GM19468 (cell line): ENCODE data around the gene CADPS.

Experiments
- ATAC-seq: cut with Tn5 transposase; IDR thresholded peaks from one replicate; pipeline ENCODE4 v1.9.1; 2021; ENCODE audit warnings: mild to moderate bottlenecking, moderate library complexity, moderate number of reproducible peaks; ENCODE audit not compliant: unreplicated experiment; ENCODE audit errors: extremely low read depth

The CADPS gene

GRCh38 chr3:62574266-62574898, 300.8 kb downstream of the CADPS start:
- no peak for ATAC-seq

DNA sequence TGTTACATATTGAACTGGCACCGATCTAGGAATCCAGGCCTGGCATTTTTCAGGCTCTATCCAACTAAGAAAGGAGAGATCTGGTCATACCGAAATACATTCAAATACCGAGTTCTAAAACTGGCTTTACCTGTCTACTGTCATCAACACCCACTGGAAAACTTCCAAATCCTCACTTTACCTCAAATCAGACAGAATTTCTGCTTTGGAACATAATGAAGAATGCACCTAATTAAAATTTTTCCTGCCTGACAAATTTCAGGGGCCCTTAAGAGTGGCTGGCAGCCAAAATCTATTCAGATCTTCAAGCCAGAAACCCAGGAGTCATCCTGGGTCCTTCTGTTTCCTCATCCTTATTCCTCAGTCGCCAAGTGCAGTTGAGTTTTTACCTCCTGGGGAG, 303.3 kb downstream of the CADPS start:
- ATAC-seq: no peak

DNA sequence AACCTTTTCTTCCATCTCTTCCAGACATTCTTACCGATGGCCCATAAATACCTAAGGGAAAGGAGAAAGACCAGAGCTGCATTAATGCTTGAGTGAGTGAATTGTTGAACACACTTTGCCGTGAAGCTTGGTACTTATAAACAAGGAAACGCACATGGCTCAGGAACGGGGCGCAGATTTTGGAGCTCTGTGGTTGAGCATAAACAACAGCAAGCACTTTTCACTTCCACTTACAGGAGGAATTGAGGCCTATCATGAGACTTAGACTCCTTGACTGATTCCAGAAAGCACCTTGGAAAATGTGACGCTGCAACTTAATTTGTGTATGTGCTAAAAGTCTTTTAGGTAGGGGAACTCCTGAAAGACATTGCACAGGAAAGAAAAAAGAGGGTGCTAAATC, 304.3 kb downstream of the CADPS start:
- ATAC-seq: no peak

- ATAC-seq: no peak
These were observed 305.6 kb downstream of the CADPS start for GRCh38 chr3:62569609-62570008.

DNA sequence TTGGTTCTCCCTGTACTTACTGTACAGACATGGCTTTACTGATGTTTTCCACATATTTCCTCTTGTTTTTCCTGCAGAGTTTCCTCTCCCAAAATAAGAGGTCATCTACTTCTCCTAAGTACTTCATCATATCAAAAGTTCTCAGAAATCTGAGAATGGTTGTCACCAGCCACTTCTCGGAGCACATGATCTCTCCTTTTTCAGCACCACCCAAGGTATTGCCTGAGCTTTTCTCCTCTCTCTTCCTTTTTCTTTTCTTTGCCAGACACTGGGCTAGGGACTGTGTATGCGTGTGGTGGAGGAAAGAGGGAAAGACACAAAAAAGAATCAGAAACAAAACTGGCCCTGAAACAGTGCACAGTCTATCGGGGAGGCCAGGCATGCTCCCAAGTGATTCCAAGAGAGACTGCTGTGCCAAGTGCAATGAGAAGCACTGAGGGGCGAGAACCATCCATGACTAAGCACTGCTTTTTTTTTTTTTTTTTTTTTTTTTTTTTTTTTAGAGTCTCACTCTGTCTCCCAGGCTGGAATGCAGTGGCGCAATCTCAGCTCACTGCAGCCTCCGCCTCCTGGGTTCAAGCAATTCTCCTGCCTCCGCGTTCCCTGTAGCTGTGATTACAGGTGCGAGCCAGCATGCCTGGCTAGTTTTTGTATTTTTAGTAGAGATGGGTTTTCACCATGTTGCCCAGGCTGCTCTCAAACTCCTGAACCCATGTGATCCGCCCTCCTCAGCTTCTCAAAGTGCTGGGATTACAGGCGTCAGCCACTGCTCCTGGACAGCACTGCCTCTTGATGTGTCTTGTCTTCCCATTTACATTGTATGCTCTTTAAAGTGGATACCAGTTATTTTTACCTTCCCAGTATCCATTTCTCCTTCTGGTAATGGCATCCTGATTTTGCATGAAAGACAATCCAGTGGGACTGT, 307.9 kb downstream of the CADPS start:
- no peak for ATAC-seq

GRCh38 chr3:62566022-62566557, 309.1 kb downstream of the CADPS start:
- no peak for ATAC-seq

DNA sequence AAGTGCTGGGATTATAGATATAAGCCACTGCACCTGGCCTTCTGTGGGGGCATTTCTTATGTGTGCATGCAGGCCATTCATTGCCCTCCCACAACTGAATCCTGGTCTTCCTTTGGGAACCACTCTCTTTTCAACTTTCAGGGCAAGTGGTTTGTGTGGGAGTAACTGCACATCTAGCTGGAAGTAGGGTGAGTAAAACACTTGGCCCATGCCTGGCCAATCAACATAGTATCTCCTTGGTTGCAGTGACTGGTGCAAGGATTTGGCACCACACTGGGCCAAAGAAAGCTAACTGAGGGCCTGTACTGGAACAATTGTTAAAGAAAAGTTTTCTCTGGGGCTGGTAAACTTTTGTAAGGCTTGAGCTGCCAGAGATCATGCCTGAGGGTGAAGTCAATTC, 312.6 kb downstream of the CADPS start:
- no peak for ATAC-seq

DNA sequence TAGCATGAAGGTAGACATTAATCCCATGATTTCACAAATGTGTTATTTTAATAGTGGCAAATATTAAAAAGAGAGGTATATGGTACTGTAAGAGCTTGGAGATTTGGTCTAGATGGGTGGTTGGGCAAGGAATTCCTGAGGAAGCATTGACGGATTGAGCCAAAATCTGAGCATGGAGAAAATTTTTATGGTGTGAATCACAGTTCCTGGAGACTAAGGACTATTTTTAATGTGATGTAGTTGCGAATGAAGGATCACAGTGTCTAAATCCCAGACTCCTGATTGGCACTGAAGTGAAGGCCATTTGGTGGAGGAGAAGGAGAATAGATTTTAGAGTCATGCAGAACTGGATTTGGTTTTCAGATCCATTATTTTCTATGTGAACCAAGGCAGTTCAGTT, 313.2 kb downstream of the CADPS start:
- ATAC-seq: no peak

DNA sequence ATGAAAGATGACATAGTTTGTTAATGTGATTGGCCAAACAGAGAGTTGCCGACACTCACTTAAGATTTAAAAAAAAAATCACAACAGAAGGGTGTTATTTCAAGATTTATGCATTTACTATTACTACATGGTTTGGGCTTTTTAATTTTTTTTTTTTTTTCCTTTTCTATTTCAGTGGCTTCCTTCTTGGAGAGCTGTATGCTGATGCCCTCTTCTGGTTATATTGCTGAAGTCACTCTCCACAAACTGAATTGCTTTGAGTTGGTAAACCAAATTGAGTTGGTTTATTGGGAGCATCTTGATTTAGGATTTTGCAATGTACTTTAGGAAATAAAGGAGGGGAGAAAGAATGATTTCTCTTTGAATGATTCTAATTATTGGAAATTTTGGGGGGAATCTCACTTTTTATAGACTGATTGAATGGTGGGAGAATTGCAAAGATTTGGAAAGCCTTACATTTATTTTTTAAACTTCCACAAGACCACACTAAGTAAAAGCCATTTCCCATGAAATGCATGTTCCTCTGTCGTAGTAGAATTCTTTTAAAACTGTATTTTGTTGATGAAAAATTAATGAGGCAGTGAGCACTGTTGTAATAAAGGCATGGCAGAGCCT, 315.3 kb downstream of the CADPS start:
- ATAC-seq: no peak

DNA sequence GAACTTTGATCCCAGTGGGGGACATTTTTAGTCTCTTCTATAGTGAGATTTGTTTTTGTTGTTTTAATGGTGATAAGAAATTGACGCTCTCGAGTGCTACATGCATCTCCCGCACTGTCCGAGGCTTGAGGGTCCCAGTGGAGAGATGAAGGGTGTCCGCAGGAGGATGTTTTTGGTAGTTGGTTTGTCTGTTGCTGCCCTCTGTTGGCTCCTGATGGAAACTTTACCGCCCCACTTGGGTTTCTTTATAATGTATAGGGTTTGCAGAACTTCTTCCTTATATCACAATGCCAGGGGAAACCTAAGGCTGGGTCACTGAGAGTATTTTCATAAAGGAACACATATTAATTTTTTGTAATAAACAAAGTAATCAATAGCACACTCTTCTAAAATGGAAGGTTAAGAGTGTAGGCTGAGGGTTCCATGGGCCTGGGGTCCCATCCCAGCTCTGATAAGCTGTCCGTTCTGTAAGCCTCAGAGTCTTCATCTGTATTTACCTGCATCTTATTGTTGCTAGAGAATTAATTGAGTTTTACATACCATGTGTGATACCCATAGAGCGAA, 316.6 kb downstream of the CADPS start:
- no peak for ATAC-seq

- ATAC-seq: no peak
These were observed 317.2 kb downstream of the CADPS start for GRCh38 chr3:62557983-62558382.

GRCh38 chr3:62557450-62557849, 317.8 kb downstream of the CADPS start:
- no peak for ATAC-seq

DNA sequence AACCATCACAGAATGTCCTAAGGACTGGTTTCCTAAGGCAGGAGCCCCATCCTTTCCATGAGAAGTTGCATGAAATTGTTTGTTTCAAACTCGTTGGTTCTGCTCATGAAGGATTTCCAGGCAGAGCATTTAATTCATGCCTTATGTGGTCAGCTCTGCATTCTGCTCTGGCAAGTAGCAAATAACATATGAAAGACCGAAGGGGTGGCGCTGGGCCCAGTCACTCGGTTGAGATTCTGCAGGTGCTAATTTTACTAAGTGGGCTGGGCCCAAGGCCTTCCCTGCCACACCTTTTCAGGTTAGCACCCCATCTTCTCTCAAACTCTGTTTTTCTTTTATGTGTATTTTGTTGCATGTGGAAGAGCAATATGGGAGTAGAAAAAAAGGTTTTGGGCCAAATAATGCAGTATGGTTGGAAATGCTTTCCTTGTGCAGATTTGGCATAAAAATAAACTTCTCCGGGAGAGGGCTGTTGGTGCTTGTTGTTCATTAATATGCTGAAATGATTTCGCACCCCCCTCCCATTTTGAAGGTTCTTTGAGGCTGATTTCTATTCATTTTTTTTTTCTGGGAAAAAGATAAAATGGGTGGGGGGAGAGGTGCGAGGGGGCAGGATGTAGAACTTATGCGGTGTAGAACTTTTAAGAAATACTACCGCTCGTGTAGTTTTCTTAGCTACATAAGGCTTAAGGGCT, 318.9 kb downstream of the CADPS start:
- no peak for ATAC-seq

DNA sequence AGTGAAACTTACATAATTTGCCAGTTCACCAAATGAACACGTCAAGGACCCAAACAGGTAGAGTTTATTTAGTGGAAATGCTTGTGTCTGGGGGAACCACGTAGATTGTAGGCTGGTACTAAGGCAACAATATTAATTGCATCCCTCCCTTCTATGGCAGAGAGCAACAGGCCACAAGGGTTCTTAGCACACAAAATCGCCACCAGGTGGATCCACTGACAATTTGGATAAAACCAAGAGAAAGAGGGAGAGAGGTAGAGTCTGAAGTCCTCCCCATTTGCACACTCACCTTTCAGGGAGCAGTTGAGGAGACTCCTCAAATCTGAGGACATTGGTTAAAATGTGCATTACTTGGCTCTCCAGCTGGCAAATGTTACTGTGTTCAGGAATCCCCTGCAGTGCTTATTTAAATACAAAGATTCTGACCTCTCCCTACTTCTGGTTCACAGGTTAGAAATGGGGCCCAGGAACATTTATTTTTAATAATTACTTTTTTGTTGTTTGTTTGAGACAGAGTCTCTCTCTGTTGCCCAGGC, 320.9 kb downstream of the CADPS start:
- no peak for ATAC-seq

GRCh38 chr3:62553811-62554210, 321.4 kb downstream of the CADPS start:
- ATAC-seq: no peak

DNA sequence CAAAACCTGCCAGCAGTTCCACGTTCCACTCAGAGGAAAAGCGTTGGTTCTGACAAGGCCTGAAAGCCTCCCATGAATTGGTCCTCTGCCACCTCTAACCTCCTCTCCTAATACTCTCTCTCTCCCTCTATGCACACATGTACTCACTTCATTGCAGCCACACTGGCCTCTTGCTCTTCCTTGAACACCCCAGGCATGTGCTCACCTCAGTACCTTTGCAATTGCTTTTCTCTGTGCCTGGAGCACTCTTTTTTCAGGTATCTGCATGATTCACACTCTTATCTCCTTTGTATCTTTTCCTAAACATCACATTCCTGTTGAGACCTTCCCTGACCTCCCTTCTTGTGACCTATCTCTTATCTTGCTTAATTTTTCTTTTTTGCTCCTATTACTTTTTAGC, 323.7 kb downstream of the CADPS start:
- no peak for ATAC-seq

- no peak for ATAC-seq
These were observed 324.8 kb downstream of the CADPS start for GRCh38 chr3:62550439-62550838.

- ATAC-seq: no peak
These were observed 326.5 kb downstream of the CADPS start for GRCh38 chr3:62548528-62549205.

GRCh38 chr3:62546266-62546665, 328.9 kb downstream of the CADPS start:
- ATAC-seq: no peak
